A204.1 (cell line): ENCODE data around the gene CA10.

Experiments
- FAIRE-seq: peaks from 2 replicates; lab custom pipeline; 2012; peaks lifted over from hg19 to GRCh38; lab: Jason Lieb, UNC

Gene CA10

DNA sequence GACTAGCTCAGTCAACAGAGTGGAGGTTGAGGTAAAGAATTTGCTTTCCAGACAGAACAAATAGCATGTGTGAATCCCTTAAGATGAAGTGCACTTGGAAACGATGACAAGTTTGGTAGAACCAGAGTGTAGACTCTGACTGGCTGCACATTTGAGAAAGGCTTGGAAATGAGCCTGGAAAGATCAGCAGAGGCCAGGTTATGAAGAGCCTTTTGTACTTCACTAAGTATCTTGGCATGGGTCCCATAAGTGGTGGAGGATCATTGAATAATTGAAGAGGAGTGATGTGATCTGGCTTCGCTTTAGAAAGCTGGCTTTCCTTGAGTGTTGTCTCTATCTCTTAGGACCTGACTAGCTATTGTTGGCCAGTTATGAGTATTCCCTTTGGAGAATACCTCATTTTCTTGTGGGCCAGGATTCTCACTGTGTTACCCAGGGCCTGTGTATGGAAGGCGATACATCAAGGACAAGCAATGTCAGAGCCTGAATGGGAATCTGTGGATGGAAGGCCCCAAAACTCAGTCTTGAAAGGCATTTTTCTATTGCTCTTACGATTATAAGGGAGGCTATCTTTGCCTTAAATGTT is 568.4 kb downstream of the CA10 start:
- FAIRE-seq = no peak

DNA sequence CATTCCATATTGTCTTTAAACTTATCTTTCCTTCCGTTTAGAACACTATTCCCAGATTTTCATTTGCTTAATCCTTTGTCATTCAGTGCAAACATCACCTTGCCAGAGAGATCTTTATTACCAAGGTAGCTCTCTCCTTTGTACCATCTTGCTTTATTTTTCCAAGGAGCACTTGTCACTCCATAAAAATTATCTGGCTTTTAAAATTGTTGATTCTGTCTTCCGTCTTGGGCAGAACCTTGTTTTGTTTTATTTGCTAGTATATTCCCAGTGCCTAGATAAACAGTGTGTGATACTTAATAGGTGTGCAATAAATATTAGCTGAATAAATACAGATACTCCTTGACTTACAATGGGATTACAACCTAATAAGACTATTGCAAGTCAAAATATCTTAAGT is 570.5 kb downstream of the CA10 start:
- FAIRE-seq = no peak

DNA sequence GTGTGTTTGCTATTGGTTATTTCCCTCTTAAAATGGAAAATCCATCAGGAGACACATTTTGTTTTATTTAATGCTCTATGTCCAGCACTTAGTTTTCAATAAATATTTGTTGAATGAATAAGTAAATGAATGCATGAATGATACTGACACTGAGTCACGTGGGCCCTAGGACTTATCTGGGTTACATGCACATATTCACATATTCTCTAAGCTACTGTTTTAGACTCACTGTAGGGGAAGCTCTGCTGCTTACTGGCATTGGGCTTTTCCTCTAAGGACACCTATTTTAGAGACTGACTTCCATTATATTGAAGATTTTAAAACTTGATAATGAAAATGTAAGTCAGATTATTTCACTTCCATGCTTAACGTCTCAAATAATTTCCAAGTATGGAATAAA is 571.0 kb downstream of the CA10 start:
- FAIRE-seq = no peak

DNA sequence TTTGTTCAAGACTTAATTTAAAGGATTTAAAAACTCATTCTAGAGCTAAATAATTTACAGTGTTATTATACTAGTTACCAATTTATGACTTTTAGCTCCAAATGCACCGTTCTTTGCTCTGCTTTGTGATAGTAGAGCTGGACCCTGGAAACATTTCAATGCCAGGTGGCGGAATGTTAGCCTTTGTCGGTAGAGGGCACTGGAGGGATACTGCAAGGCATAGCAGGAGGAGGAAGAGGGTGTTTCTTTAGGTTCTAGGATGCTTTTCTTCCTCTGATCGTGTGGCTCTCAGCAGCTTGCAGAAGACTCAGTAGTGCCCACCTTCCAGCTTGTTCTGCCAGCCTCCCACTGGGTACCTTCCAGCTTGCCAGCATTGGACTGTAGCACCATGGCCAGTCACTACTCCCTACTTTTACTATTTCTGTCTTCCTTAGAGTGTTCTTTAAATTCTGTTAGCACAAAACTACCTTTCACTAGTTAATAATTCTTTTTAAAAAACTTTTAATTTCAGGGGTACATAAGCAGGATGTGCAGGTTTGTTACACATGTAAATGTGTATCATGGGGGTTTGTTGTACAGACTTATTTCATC is 572.9 kb downstream of the CA10 start:
- no peak for FAIRE-seq

DNA sequence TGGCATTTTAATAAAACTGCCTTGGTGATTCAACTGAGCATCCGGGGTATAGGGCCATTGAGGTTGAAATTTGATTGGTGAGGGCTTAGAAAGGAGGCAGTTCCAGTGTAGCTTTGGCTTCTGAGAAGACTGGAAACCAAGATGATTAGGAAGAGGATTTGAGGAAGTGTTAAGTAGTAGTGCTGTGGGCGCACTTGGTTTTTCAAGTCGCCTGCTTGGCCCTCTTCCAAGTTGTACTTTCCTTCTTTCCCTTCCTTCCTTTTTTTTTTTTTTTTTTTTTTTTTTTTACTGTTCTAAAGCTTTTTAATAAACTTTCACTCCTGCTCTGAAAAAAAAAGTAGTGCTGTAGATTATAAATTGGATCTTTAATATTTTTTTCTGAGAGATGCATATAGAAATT is 577.6 kb downstream of the CA10 start:
- no peak for FAIRE-seq
